Endothelial cell of umbilical vein (primary cell): ENCODE data around the gene MBOAT2. TPM values are rescaled to one million over a fixed set of nuclear protein-coding genes. Genes with fewer than 3 reads are reported as not detected.

Experiments used
- BruUV-seq: library from RNA; stranded (reverse); fragments of 400-500 nt; replicated peaks from 2 replicates; lab custom pipeline; 2021; lab: Mats Ljungman, UMichigan
- CTCF ChIA-PET: fragments of 300-600, 350-600 bp; sonication (Branson Sonifier 250); formaldehyde crosslinking; loops from one replicate; lab custom pipeline; 2021; ENCODE audit warnings: antibody characterized with exemption, inconsistent platforms; lab: Charles Lee
- POLR2A ChIA-PET: fragments of 300-600, 350-600 bp; sonication (Branson Sonifier 250); formaldehyde crosslinking; loops from one replicate; lab custom pipeline; 2021; ENCODE audit warnings: antibody characterized with exemption, inconsistent platforms; lab: Charles Lee
- DNase-seq: peaks from one replicate; pipeline ENCODE4 v3.0.0-alpha.2; 2011; ENCODE audit warnings: low read depth, low spot score
- FAIRE-seq: peaks from 2 replicates; lab custom pipeline; 2011; peaks lifted over from hg19 to GRCh38; lab: Jason Lieb, UNC
- H2AFZ ChIP-seq: 2 replicates; pipeline ENCODE4 v1.6.0; 2012; ENCODE audit warnings: low read depth, low read length, control low read depth, inconsistent platforms
- H3K27ac ChIP-seq: 2 replicates; pipeline ENCODE4 v1.5.1; 2011; ENCODE audit warnings: low read depth, mild to moderate bottlenecking, control low read depth, low read length, moderate library complexity; ENCODE audit not compliant: insufficient read depth
- H3K27me3 ChIP-seq, 2 experiments: 2 replicates each; pipeline versions ENCODE4 v1.6.0 to v1.6.1; 2011; ENCODE audit warnings: low read length in 2 of 2, mixed read lengths in 1 of 2; ENCODE audit not compliant: control insufficient read depth in 2 of 2, insufficient read depth in 2 of 2
- H3K36me3 ChIP-seq, 2 experiments: 2 replicates in 1 of 2; 3 replicates in 1 of 2; pipeline ENCODE4 v1.5.1; 2011; ENCODE audit warnings: low read length in 2 of 2, mild to moderate bottlenecking in 1 of 2, moderate library complexity in 1 of 2; ENCODE audit not compliant: control insufficient read depth in 2 of 2, insufficient read depth in 2 of 2; ENCODE audit errors: extremely low read depth in 1 of 2
- H3K4me1 ChIP-seq: 3 replicates; pipeline ENCODE4 v1.5.1; 2011; ENCODE audit warnings: mild to moderate bottlenecking, low read length; ENCODE audit not compliant: control insufficient read depth, insufficient read depth; ENCODE audit errors: extremely low read depth
- H3K4me2 ChIP-seq: 2 replicates; pipeline ENCODE4 v1.6.1; 2011; ENCODE audit warnings: low read length, control low read depth, mixed read lengths; ENCODE audit not compliant: insufficient read depth
- H3K4me3 ChIP-seq, 3 experiments: fragments of 200-600 bp in 1 of 3; sonication (generic), shearing (Covaris generic) in 1 of 3; replicated peaks in 1 of 3; 2 replicates each; pipeline ENCODE4 v1.5.1; 2011 to 2016; ENCODE audit warnings: control low read depth in 3 of 3, low read length in 3 of 3, mild to moderate bottlenecking in 2 of 3, inconsistent platforms in 1 of 3, low read depth in 1 of 3, moderate library complexity in 1 of 3; ENCODE audit not compliant: insufficient read depth in 1 of 3
- H3K79me2 ChIP-seq: 2 replicates; pipeline ENCODE4 v1.6.0; 2012; ENCODE audit warnings: low read length, inconsistent platforms; ENCODE audit not compliant: control insufficient read depth, insufficient read depth
- H3K9ac ChIP-seq: replicated peaks from 2 replicates; pipeline ENCODE3; 2011; ENCODE audit warnings: low read length, control low read depth; ENCODE audit not compliant: insufficient read depth; ENCODE audit errors: extremely low read depth
- H3K9me1 ChIP-seq: replicated peaks from 3 replicates; pipeline ENCODE4 v1.6.0; 2011; ENCODE audit warnings: mild to moderate bottlenecking, low read length; ENCODE audit not compliant: control insufficient read depth, insufficient read depth; ENCODE audit errors: extremely low read depth
- H3K9me3 ChIP-seq: replicated peaks from 2 replicates; pipeline ENCODE4 v1.5.1; 2012; ENCODE audit warnings: low read length, inconsistent platforms; ENCODE audit not compliant: control insufficient read depth, insufficient read depth
- H4K20me1 ChIP-seq: replicated peaks from 2 replicates; pipeline ENCODE3; 2011; ENCODE audit warnings: mild to moderate bottlenecking, low read length; ENCODE audit not compliant: control insufficient read depth, insufficient read depth; ENCODE audit errors: extremely low read depth
- EZH2 ChIP-seq: IDR thresholded peaks from 2 replicates; pipeline ENCODE4 v1.6.1; 2012; ENCODE audit warnings: borderline replicate concordance, low read depth, mild to moderate bottlenecking, moderate library complexity, low read length, inconsistent platforms; ENCODE audit not compliant: severe bottlenecking
- GATA2 ChIP-seq: IDR thresholded peaks from 2 replicates; pipeline ENCODE4 v1.7.0; 2011; ENCODE audit warnings: low read depth, mild to moderate bottlenecking, moderate library complexity, mixed read lengths, low read length; ENCODE audit not compliant: insufficient read length, insufficient read depth
- MYC ChIP-seq: IDR thresholded peaks from one replicate; pipeline ENCODE4 v1.6.1; 2011; ENCODE audit warnings: mild to moderate bottlenecking, low read depth, low read length
- POLR2A ChIP-seq: IDR thresholded peaks from 2 replicates; pipeline ENCODE4 v1.6.1; 2012; ENCODE audit warnings: low read depth, mild to moderate bottlenecking, control low read depth, low read length
- POLR2AphosphoS5 ChIP-seq: IDR thresholded peaks from 2 replicates; pipeline ENCODE4 v1.6.1; 2012; ENCODE audit warnings: low read depth, mild to moderate bottlenecking, control low read depth, low read length, moderate library complexity; ENCODE audit not compliant: insufficient read depth
- dilution Hi-C: fragments of 300-500 bp; cut with MboI; formaldehyde crosslinking; loops from one replicate; pipeline ENCODE4 v1.15.0; 2019; ENCODE audit warnings: low sequenced_read_pairs; ENCODE audit not compliant: extremely low pct_ligation_motif_present
- intact Hi-C: fragments of 100-400 bp; cut with micrococcal nuclease; formaldehyde crosslinking; loops from one replicate; pipeline ENCODE4 v1.10.0; 2022
- polyA plus RNA-seq, 4 experiments: library from polyadenylated mRNA; depleted of rRNA in 3 of 4; stranded (reverse) in 3 of 4; unstranded in 1 of 4; fragments of >200 nt; gene quantifications; 2 replicates each; pipeline versions ENCODE4 v1.2.1 to v1.2.3, GENCODE V29; 2011 to 2012; ENCODE audit warnings: missing spikeins in 1 of 4
- total RNA-seq: library from RNA; stranded (reverse); gene quantifications from 2 replicates; pipeline ENCODE4 v1.2.3, GENCODE V29; 2021
- TF ChIP-seq, protein P1 (sequence below): IDR thresholded peaks from 2 replicates; pipeline ENCODE4 v1.6.1; 2011; ENCODE audit not compliant: insufficient read depth, insufficient read length
- TF ChIP-seq, protein P2 (sequence below), 2 donors: IDR thresholded peaks; 1 replicate in 1 of 2; 2 replicates in 1 of 2; pipeline ENCODE4 v1.5.1; 2011; ENCODE audit warnings: low read length in 2 of 2, mild to moderate bottlenecking in 2 of 2, moderate library complexity in 2 of 2, control low read depth in 1 of 2, inconsistent platforms in 1 of 2, low read depth in 1 of 2; ENCODE audit not compliant: insufficient read depth in 1 of 2; ENCODE audit errors: extremely low read depth in 1 of 2

Gene MBOAT2
- total and polyA plus RNA-seq, 2 donors (not counting 3 experiments of a cell fraction or from before 2014, with no cell fraction given), result 10.9 to 22.1 TPM

DNA sequence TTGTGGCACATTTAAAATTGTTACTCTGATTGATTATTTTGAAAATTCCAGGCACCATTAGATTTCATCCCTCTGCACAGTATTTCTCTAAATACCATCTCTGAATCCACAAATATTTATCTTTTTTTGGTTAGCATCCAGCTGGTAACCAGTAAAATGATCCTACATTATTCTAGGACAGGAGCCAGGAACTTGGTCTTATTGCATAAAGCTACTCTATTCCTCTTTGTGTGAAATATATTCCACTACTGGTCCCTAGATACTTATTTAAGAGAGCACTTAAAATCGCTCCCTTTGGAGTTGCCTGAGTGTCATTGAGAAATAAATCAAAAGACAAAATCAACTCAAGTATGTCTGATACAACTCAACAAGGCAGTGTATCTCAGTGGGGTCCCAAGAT lies 7.4 kb upstream of the MBOAT2 start:
- H3K4me1 ChIP-seq, result no peaks in the 10 kb centered on the region
- POLR2A ChIA-PET, result no interaction called here
- dilution Hi-C loops (no loop called here), intact Hi-C loops (no loop called here)
- DNase-seq (no peak), FAIRE-seq (no peak)
- no peaks in the 10 kb centered on the region for H3K36me3 ChIP-seq
- BruUV-seq, result no TSS peak
- H3K9me1 ChIP-seq, result no peaks in the 10 kb centered on the region
- H3K27me3 ChIP-seq, result peaks cover 2 to 3% of the 10 kb centered on the region in 2 experiments
- H4K20me1 ChIP-seq, result no peaks in the 10 kb centered on the region
- H3K27ac ChIP-seq, result no peak overlapping the region
- CTCF ChIA-PET, result no interaction called here
- H3K9me3 ChIP-seq, result no peaks in the 10 kb centered on the region
- H3K9ac ChIP-seq, result no peak overlapping the region
- H3K4me2 ChIP-seq, result no peak overlapping the region
- H3K79me2 ChIP-seq, result no peaks in the 10 kb centered on the region
- TF ChIP-seq POLR2A (no peak), EZH2 (no peak), MYC (no peak), POLR2AphosphoS5 (no peak), GATA2 (no peak)
- TF ChIP-seq, protein P1, sequence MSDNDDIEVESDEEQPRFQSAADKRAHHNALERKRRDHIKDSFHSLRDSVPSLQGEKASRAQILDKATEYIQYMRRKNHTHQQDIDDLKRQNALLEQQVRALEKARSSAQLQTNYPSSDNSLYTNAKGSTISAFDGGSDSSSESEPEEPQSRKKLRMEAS, result no peak
- H2AFZ ChIP-seq, result no peak overlapping the region
- no peak overlapping the region for H3K4me3 ChIP-seq

DNA sequence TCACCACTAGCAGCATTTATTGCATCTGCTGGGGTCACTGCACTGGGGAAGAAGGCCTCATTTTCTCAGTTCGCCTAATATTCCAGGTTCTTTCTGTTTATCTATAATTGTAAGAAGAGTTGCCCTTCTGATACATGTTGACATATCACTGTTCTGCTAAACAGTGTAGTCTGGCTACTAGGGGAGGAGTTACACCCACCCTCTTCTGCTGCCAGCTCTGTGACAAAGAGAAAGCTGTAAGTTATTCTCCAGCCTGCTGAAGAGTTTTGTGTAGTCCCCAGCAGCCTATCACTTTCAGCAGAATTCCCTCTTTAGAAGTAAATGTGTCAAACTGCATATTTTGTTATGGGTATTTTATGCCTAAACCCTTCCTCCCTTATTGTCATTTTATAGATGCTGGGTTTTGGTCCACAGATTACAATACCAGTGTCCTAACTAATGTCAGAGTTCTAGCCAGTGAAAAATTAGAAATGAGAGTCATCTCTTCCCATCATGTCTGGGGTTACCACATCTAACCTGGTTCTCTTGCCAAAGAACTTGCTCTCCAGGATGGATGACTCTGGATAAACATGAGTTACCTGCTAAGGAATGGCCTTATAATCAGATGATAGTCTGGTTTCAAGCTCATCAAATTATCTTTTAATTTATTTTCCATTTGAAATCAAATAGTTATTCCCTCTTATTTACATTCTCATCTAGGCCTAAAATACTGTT lies 5.6 kb upstream of the MBOAT2 start:
- intact Hi-C loops, result no loop called here

More for the DNA sequence above, 5.6 kb upstream of the MBOAT2 start:
- BruUV-seq, result no TSS peak
- H3K4me1 ChIP-seq, result peaks cover 8% of the 10 kb centered on the region
- H3K36me3 ChIP-seq, result no peaks in the 10 kb centered on the region
- dilution Hi-C loops, result no loop called here
- no peak overlapping the region for H2AFZ ChIP-seq
- H3K4me2 ChIP-seq, result no peak overlapping the region
- H4K20me1 ChIP-seq, result no peaks in the 10 kb centered on the region
- TF ChIP-seq, protein P2, sequence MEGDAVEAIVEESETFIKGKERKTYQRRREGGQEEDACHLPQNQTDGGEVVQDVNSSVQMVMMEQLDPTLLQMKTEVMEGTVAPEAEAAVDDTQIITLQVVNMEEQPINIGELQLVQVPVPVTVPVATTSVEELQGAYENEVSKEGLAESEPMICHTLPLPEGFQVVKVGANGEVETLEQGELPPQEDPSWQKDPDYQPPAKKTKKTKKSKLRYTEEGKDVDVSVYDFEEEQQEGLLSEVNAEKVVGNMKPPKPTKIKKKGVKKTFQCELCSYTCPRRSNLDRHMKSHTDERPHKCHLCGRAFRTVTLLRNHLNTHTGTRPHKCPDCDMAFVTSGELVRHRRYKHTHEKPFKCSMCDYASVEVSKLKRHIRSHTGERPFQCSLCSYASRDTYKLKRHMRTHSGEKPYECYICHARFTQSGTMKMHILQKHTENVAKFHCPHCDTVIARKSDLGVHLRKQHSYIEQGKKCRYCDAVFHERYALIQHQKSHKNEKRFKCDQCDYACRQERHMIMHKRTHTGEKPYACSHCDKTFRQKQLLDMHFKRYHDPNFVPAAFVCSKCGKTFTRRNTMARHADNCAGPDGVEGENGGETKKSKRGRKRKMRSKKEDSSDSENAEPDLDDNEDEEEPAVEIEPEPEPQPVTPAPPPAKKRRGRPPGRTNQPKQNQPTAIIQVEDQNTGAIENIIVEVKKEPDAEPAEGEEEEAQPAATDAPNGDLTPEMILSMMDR (IDR thresholded peaks at IDR 0.05; ENCODE audit: extremely low read depth in 1 of 2, insufficient read depth in 1 of 2, low read depth in 1 of 2, low read length in 2 of 2), result no peak
- TF ChIP-seq MYC, result no peak
- H3K9me3 ChIP-seq, result no peaks in the 10 kb centered on the region
- peaks cover 2 to 3% of the 10 kb centered on the region in 2 experiments for H3K27me3 ChIP-seq
- no peak overlapping the region for H3K27ac ChIP-seq
- H3K4me3 ChIP-seq, result no peak overlapping the region
- POLR2A ChIA-PET, result no interaction called here
- H3K9me1 ChIP-seq, result no peaks in the 10 kb centered on the region
- FAIRE-seq (no peak), DNase-seq (no peak)
- CTCF ChIA-PET, result interaction anchor here (1.4 kb wide), 1 partner anchor 25 kb away, joined by 4 read pairs; no protein-coding TSS in a partner anchor
- H3K9ac ChIP-seq, result no peak overlapping the region
- no peaks in the 10 kb centered on the region for H3K79me2 ChIP-seq
